Superior temporal gyrus (tissue), 1 donor: ENCODE measurements around the gene PLCB4.

ENCODE experiments used
- DNase-seq: peaks from one replicate; pipeline ENCODE4 v3.0.0-alpha.2; 2016; ENCODE audit errors: extremely low spot score

PLCB4 gene

GRCh38 chr20:9492067-9492466 lies 423.2 kb downstream of the PLCB4 start:
- DNase-seq = no peak

GRCh38 chr20:9493803-9494202 lies 424.9 kb downstream of the PLCB4 start:
- no peak for DNase-seq

- no peak for DNase-seq
Measured at GRCh38 chr20:9495701-9496100, 426.8 kb downstream of the PLCB4 start.

- no peak for DNase-seq
Measured at GRCh38 chr20:9496155-9496554, 427.3 kb downstream of the PLCB4 start.

- DNase-seq = no peak
Measured at GRCh38 chr20:9498322-9498721, 429.4 kb downstream of the PLCB4 start.

GRCh38 chr20:9499126-9499899 lies 430.4 kb downstream of the PLCB4 start:
- DNase-seq = no peak

GRCh38 chr20:9500121-9500520 lies 431.2 kb downstream of the PLCB4 start:
- DNase-seq = no peak

- no peak for DNase-seq
Measured at GRCh38 chr20:9501473-9501872, 432.6 kb downstream of the PLCB4 start.

GRCh38 chr20:9503526-9504245 lies 434.8 kb downstream of the PLCB4 start:
- no peak for DNase-seq

- no peak for DNase-seq
Measured at GRCh38 chr20:9506280-9506821, 437.5 kb downstream of the PLCB4 start.

GRCh38 chr20:9506964-9507369 lies 438.1 kb downstream of the PLCB4 start:
- DNase-seq = no peak

GRCh38 chr20:9507544-9508239 lies 438.8 kb downstream of the PLCB4 start:
- no peak for DNase-seq

- DNase-seq = no peak
Measured at GRCh38 chr20:9508240-9508661, 439.4 kb downstream of the PLCB4 start.

GRCh38 chr20:9508696-9509178 lies 439.9 kb downstream of the PLCB4 start:
- DNase-seq = no peak

- DNase-seq = no peak
Measured at GRCh38 chr20:9509246-9509645, 440.4 kb downstream of the PLCB4 start.

GRCh38 chr20:9510911-9511310 lies 442.0 kb downstream of the PLCB4 start:
- no peak for DNase-seq

GRCh38 chr20:9514072-9514460 lies 445.2 kb downstream of the PLCB4 start:
- DNase-seq = no peak

GRCh38 chr20:9514461-9515213 lies 445.8 kb downstream of the PLCB4 start, which contains the start of gene LAMP5:
Gene LAMP5 (plus strand): TSS chr20:9514590. CDS start chr20:9514853, 263 bp downstream.
- DNase-seq = no peak

GRCh38 chr20:9515214-9515585 lies 446.3 kb downstream of the PLCB4 start:
- DNase-seq = no peak

- no peak for DNase-seq
Measured at GRCh38 chr20:9515741-9516233, 446.9 kb downstream of the PLCB4 start.

- DNase-seq = no peak
Measured at GRCh38 chr20:9516234-9516871, 447.5 kb downstream of the PLCB4 start.
